ENCODE results near the gene TMEM184B. TPM values are rescaled to one million over a fixed set of nuclear protein-coding genes. Genes with fewer than 3 reads are reported as not detected.
A peak's percentile ranks its signal among the peaks of the same experiment; 100 is the strongest.

TMEM184B gene
- total RNA-seq, 1 donor from 2014 or later, result 88.0 TPM

DNA sequence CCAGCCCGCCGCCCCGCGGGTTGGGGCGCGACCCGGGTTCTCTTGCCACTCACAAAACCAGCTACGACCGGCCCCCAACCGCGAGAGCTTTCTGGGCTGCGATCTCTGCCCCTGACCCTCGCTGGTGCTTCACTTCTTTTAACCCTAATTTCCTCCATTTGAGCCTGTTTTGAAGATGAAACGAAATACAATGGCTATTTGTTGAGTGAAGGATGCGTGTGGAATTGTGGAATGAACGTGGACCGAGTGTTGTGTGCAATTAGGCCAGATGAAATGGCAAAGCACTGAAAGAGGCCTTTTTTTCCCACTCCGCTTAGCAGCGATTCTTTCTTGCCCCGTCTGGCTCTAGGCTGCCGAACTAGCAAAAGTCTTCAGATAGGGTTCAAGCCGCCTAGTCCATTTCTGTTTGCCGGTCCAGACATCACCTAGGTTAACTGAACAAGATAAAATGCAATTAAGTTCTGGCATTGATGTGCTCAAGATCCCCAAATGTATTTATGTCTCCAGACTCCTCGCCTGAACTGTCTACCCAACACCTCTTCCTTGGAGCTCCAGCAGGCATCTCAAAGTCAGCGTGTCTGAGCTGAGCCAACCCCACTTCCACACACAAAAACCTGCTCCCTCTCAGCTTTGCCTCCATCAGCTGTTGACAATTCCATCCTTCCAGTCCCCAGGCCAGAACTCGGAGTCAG lies 471 bp upstream of the TMEM184B start:
- no peak for DNase-seq (ENCODE audit: extremely low spot score, unreplicated experiment)
- peak overlapping the region; percentile 96 for H3K27ac Mint-ChIP-seq (ENCODE audit: unreplicated experiment)
- H3K4me1 Mint-ChIP-seq (ENCODE audit: unreplicated experiment), result peaks cover 50% of the 10 kb centered on the region
- no peaks in the 10 kb centered on the region for H3K27me3 Mint-ChIP-seq (ENCODE audit: unreplicated experiment)
- TF ChIP-seq, protein P1, sequence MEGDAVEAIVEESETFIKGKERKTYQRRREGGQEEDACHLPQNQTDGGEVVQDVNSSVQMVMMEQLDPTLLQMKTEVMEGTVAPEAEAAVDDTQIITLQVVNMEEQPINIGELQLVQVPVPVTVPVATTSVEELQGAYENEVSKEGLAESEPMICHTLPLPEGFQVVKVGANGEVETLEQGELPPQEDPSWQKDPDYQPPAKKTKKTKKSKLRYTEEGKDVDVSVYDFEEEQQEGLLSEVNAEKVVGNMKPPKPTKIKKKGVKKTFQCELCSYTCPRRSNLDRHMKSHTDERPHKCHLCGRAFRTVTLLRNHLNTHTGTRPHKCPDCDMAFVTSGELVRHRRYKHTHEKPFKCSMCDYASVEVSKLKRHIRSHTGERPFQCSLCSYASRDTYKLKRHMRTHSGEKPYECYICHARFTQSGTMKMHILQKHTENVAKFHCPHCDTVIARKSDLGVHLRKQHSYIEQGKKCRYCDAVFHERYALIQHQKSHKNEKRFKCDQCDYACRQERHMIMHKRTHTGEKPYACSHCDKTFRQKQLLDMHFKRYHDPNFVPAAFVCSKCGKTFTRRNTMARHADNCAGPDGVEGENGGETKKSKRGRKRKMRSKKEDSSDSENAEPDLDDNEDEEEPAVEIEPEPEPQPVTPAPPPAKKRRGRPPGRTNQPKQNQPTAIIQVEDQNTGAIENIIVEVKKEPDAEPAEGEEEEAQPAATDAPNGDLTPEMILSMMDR (IDR thresholded peaks at IDR 0.05), result no peak
- peaks cover 2% of the 10 kb centered on the region for H3K36me3 Mint-ChIP-seq (ENCODE audit: unreplicated experiment)
- no peaks in the 10 kb centered on the region for H3K9me3 Mint-ChIP-seq (ENCODE audit: unreplicated experiment)
- H3K4me3 Mint-ChIP-seq (ENCODE audit: unreplicated experiment), result peak overlapping the region; percentile 85

DNA sequence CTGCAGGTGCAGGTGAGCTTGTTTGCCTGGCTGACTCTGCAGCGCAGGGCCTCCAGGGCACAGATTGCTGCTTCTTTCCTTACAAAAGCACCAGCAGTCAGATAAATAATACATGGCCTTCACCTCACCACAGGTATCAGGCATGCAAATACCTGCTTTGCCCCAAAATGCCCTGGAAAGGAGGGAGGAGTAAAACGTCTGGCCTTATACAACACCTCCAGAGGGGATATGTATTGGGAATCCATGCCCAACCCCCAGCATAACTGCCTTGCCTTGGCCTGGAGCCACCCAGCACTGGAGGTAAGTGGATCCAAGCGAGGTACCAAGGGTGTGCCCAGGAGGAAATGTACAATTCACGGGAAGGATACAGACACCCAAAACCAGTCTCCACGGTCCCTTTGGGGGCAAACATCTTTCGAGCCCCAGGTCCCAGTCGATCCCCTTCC lies 860 bp downstream of the TMEM184B start:
- H3K4me3 Mint-ChIP-seq (ENCODE audit: unreplicated experiment), result peak overlapping the region; percentile 87
- TF ChIP-seq, protein P1 (IDR thresholded peaks at IDR 0.05), result no peak
- peaks cover 57% of the 10 kb centered on the region for H3K4me1 Mint-ChIP-seq (ENCODE audit: unreplicated experiment)
- H3K27ac Mint-ChIP-seq (ENCODE audit: unreplicated experiment), result peak overlapping the region; percentile 73
- no peak for DNase-seq (ENCODE audit: extremely low spot score, unreplicated experiment)
- H3K27me3 Mint-ChIP-seq (ENCODE audit: unreplicated experiment), result no peaks in the 10 kb centered on the region
- H3K9me3 Mint-ChIP-seq (ENCODE audit: unreplicated experiment), result no peaks in the 10 kb centered on the region
- H3K36me3 Mint-ChIP-seq (ENCODE audit: unreplicated experiment), result peaks cover 2% of the 10 kb centered on the region

DNA sequence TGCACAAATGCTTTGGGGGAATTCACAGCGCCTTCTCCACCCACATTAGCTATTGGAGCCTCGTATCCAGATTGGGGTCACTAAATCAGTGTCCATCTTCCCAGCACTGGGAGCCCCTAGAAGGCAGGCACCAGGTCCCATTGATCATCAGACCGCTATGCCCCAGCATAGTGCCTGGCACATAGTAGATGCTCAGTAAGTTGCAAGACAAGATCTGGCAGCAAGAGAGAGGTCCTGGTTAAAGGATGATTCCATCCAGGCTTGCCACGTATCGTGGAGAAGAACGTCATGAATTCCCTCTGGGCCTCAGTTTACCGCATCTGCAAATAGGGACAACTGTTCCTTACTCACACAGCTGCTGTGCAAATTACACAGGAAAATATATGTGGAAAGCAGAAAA lies 1.7 kb downstream of the TMEM184B start:
- Mint-ChIP-seq H3K27ac (ENCODE audit: unreplicated experiment) (peak overlapping the region; percentile 81), H3K36me3 (ENCODE audit: unreplicated experiment) (peaks cover 2% of the 10 kb centered on the region), H3K9me3 (ENCODE audit: unreplicated experiment) (no peaks in the 10 kb centered on the region), H3K4me3 (ENCODE audit: unreplicated experiment) (peak overlapping the region; percentile 87), H3K4me1 (ENCODE audit: unreplicated experiment) (peaks cover 57% of the 10 kb centered on the region), H3K27me3 (ENCODE audit: unreplicated experiment) (no peaks in the 10 kb centered on the region)
- no peak for DNase-seq (ENCODE audit: extremely low spot score, unreplicated experiment)
- TF ChIP-seq, protein P1 (IDR thresholded peaks at IDR 0.05), result no peak

DNA sequence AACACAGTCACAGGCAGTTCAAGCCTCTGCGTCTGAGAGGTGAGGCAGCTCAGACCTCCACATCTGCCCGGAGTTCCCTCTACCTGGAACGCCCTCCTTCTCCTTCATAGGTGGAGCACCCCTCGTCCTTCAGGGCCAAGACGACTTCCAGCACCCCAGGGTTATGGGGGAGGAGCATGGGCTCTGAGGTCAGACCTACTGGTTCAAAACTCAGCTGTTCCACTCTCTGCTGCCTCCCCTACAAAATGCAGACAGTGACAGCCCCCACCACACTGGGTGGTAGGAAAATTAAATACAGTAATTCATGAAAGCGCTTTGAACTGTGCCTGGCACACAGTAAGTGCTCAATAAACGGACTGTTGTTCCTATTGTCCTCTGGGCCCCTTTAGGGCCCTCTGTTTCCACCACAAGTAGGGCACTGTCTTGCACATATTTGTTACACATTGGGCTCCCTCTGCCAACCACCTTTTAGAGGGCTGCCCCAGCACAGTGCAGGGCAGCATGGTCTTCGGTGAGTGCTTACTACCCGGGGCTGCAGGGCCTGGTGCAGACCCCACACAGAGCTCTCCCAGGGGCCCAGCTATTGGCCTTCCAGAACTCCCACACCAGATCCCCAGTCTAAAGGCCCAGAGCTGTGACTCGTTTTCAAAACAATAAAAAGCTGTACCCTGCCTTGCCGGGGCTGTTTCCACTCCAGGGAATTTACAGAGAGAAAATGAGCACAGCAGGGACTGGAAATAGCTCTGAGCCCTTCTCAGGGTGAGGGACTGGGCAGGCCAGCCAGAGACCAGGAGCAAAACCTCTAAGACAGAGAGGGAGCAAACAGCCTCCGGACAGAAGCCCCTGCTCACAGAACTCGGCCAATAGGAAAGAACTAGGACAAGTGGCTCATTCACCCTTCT lies 2.5 kb downstream of the TMEM184B start:
- H3K27ac Mint-ChIP-seq (ENCODE audit: unreplicated experiment), result peak overlapping the region; percentile 81
- H3K27me3 Mint-ChIP-seq (ENCODE audit: unreplicated experiment), result no peaks in the 10 kb centered on the region
- DNase-seq (ENCODE audit: extremely low spot score, unreplicated experiment), result no peak
- no peaks in the 10 kb centered on the region for H3K9me3 Mint-ChIP-seq (ENCODE audit: unreplicated experiment)
- TF ChIP-seq, protein P1 (IDR thresholded peaks at IDR 0.05), result no peak
- H3K4me3 Mint-ChIP-seq (ENCODE audit: unreplicated experiment), result peak overlapping the region; percentile 87
- peaks cover 2% of the 10 kb centered on the region for H3K36me3 Mint-ChIP-seq (ENCODE audit: unreplicated experiment)
- peaks cover 57% of the 10 kb centered on the region for H3K4me1 Mint-ChIP-seq (ENCODE audit: unreplicated experiment)

DNA sequence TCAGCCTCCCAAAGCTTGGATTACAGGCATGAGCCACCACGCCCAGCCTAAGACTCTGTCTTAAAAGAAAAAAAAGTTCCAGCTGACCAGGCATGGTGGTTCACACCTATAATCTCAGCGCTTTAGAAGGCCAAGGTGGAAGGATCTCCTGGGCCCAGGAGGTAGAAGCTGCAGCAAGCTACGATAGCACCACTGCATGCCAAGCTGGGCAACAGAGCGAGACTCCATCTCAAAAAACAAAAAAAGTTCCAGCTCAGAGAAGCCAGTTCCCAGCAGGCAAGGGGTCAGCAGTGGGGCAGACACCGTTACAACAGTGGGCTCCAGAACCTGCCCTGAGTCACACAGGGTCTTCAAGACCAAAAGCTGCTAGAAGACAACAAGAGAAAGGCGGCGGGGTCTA lies 3.3 kb downstream of the TMEM184B start:
- TF ChIP-seq, protein P1 (IDR thresholded peaks at IDR 0.05), result no peak
- H3K27me3 Mint-ChIP-seq (ENCODE audit: unreplicated experiment), result no peaks in the 10 kb centered on the region
- peaks cover 52% of the 10 kb centered on the region for H3K4me1 Mint-ChIP-seq (ENCODE audit: unreplicated experiment)
- H3K4me3 Mint-ChIP-seq (ENCODE audit: unreplicated experiment), result no peak overlapping the region
- DNase-seq (ENCODE audit: extremely low spot score, unreplicated experiment), result no peak
- no peaks in the 10 kb centered on the region for H3K9me3 Mint-ChIP-seq (ENCODE audit: unreplicated experiment)
- peaks cover 2% of the 10 kb centered on the region for H3K36me3 Mint-ChIP-seq (ENCODE audit: unreplicated experiment)
- peak overlapping the region; percentile 23 for H3K27ac Mint-ChIP-seq (ENCODE audit: unreplicated experiment)

All from osteocyte (in vitro differentiated cells).